KOPT-K1 (cell line): ENCODE results near the gene ANKRD10.
"Not testable (repeated sequence)": the region's sequence is repeated elsewhere in the genome, so short reads cannot be mapped to it uniquely, and the experiment has no call there.

Source experiments
- H3K27ac ChIP-seq: fragments of 200-600 bp; sonication (generic); 2 replicates; pipeline ENCODE4 v1.5.1; 2016; ENCODE audit warnings: antibody characterized with exemption, mild to moderate bottlenecking, low read depth, low read length; ENCODE audit not compliant: poor library complexity, severe bottlenecking
- H3K36me3 ChIP-seq: fragments of 200-600 bp; sonication (generic); 2 replicates; pipeline ENCODE4 v1.5.1; 2017; ENCODE audit warnings: antibody characterized with exemption, mild to moderate bottlenecking, low read length, moderate library complexity; ENCODE audit not compliant: insufficient read depth
- H3K9me3 ChIP-seq: fragments of 200-600 bp; sonication (generic); 2 replicates; pipeline ENCODE4 v1.5.1; 2017; ENCODE audit warnings: antibody characterized with exemption, low read length, mild to moderate bottlenecking; ENCODE audit not compliant: insufficient read depth, poor library complexity, severe bottlenecking

ANKRD10 gene

DNA sequence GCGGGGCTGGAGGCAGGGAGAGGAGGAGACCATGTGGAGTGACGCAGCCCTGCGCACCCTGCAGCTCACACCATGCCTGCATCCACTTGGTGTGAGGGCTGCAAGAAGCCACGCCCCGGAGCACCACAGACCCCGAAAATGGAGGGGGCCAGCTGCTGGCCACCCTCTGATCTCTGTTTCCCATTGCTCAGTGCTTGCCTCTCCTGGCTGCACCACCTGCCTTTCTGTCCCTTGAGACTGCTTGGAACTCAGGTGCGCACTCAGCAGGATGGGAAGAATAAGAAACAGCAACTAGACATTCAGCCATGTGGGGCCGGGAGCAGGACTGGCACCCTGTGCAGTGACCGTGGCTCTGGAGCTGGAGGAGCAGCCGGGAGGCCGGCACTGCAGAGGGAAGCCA is 64.0 kb downstream of the ANKRD10 start:
- Histone ChIP-seq H3K9me3 (peaks cover 5% of the 10 kb centered on the region), H3K27ac (no peak overlapping the region), H3K36me3 (no peaks in the 10 kb centered on the region)

DNA sequence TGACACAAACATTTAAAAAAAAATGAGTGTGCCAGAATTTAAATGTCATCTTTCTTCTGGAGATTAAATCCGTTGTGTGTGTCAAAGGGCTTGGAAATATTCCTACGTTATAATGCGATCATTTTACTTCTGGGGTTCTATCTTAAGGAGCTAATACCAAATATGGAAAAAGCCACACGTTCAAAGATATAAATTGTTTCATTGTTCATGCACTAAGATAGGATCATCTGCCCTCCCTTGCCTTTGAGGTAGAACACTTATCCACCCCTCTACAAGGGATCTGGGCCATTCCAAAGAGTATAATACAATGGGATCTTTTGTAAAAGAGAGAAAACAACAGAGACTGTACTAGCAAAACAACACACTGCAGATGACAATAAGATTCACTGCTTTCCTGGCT is 64.9 kb downstream of the ANKRD10 start:
- H3K27ac ChIP-seq: no peak overlapping the region

DNA sequence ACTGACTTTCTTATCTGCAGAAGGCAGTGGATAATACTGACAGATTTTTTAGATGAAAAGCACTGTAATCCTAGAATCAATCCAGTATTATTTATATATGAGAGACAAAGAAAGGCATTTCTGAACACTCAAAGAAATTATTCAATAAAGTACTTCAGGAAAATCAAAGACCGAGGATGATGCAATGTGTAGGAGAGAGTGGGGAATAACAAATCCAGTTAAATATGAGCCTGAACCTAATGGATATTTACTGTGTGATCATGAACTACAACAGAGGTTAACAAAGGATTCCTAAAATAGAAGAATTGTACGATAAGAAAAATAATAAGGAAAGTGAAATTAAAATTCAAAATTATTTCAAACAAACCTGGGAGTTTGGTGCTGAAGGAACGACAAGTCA is 69.3 kb downstream of the ANKRD10 start:
- H3K27ac ChIP-seq: no peak overlapping the region
- no peaks in the 10 kb centered on the region for H3K36me3 ChIP-seq
- no peaks in the 10 kb centered on the region for H3K9me3 ChIP-seq

More for the DNA sequence above, 64.9 kb downstream of the ANKRD10 start:
- Histone ChIP-seq H3K9me3 (no peaks in the 10 kb centered on the region), H3K36me3 (no peaks in the 10 kb centered on the region)

DNA sequence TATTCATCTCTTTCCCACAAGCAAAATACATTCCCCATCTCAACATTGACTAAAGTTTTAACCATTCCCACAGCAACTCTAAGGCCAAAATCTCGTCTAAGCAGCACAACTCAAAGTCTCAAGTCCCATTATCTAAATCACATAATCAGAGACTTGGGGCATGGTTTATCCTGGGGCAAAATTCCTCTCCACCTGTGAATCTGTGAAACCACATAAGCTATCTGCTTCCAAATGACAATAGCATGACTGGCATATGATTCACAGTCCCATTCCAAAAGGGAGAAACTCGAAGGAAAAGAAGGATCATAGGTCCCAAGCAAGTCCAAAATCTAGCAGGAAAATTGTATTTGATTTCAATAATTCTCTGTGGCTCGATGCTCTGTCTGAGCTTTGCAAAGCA is 73.0 kb downstream of the ANKRD10 start:
- no peak overlapping the region for H3K27ac ChIP-seq
- no peaks in the 10 kb centered on the region for H3K9me3 ChIP-seq
- H3K36me3 ChIP-seq: no peaks in the 10 kb centered on the region

DNA sequence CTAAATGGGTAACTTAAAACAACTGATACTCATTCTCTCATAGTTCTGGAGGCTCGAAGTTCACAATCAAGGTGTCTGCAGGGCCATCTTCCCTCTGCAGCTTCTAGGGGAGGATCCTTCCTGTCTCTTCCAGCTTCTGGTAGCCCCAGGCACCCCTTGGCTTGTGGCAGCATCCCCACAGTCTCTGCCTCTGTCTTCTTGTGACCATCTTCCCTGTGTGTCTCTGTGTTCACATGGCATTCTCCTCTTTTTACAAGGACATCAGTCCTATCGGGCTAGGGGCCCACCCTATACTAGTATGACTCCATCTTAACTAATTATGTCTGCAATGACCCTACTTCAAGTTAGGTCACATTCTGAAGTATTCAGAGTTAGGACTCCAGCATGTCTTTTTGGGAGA is 73.5 kb downstream of the ANKRD10 start:
- H3K9me3 ChIP-seq: no peaks in the 10 kb centered on the region
- no peak overlapping the region for H3K27ac ChIP-seq
- H3K36me3 ChIP-seq: no peaks in the 10 kb centered on the region

DNA sequence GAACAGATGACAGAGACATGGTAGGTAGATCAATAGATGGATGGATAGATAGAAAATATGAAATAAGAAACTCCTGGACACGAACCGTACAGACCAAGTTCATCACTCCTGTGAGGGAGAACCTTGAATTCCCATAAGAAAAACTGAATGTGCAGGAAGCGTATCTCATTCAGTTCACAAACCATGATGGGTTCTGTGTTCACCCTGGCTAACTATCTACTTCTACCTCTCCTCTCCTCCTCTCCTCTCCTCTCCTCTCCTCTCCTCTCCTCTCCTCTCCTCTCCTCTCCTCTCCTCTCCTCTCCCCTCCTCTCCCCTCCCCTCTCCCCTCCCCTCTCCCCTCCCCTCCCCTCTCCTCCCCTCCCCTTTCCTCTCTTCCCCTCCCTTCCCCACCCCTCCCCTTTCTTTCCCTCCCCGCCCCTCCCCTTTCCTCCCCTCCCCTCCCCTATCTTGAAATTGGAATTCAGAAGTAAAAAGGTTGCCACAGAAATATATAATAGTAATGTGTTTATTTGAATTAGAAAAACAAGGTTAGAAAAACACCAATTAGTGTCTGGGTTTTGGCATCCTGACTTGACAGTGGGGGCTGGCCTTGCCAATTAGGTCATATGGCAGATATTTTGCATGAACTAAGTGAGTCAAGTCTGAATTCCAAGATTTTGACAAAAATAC is 75.9 kb downstream of the ANKRD10 start:
- Histone ChIP-seq H3K27ac (no peak overlapping the region), H3K9me3 (no peaks in the 10 kb centered on the region), H3K36me3 (no peaks in the 10 kb centered on the region)

DNA sequence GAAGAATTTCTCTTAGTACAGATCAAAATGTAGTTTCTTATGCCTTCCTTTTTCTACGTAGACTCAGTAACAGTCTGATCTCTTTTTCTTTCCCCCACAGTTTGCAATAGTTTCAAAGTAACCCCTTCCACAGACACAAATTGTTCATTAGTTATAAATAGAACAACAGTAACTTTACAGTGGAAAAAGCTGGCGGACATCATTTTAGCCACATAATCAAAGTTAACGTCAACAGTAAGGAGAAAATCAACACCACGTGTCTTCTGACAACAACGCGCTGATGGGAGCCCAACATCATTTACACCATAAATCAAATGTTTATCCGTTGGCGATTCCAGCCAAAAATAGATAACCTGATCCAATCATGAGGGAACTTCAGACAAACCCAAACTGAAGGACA is 76.8 kb downstream of the ANKRD10 start:
- Histone ChIP-seq H3K27ac (no peak overlapping the region), H3K9me3 (no peaks in the 10 kb centered on the region), H3K36me3 (no peaks in the 10 kb centered on the region)

DNA sequence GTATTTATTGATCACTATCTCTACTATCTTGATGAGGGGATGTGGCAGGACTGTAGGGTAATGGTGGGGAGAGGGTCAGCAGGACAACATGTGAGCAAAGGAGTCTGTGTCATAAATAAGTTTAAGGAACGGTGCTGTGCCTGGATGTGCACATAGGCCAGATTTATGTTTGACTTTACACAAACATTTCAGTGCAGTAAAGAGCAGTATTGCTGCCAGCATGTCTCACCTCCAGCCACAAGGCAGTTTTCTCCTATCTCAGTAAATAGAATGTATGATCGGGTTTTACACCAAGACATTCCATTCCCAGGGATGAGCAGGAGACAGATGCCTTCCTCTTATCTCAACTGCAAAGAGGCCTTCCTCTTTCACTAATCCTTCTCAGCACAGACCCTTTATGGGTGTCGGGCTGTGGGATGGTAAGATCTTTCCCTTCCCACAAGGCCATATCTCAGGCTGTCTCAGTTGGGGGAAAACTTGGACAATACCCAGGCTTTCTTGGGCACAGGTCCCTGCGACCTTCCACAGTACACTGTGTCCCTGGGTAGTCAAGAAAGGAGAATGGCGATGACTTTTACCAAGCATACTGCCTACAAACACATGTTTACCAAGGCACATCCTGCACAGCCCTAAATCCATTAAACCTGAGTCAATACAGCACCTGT is 77.3 kb downstream of the ANKRD10 start:
- not testable (repeated sequence) for H3K36me3 ChIP-seq, H3K9me3 ChIP-seq, H3K27ac ChIP-seq

DNA sequence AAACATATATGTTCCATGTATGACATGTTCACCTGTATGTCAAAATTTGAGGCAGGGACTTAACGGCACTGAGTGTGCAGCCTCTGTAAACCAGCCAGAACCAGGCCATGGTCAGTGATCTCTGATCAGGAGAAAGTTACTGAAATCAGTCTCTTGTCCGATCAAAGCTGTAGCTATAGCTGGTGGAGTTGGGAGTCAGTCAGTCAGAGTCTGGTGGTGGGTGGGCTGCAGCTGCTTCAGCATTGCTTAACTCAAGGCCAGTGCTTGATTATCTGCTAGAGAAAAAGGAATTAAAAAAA is 78.3 kb downstream of the ANKRD10 start:
- Histone ChIP-seq H3K27ac (no peak overlapping the region), H3K9me3 (no peaks in the 10 kb centered on the region), H3K36me3 (no peaks in the 10 kb centered on the region)

DNA sequence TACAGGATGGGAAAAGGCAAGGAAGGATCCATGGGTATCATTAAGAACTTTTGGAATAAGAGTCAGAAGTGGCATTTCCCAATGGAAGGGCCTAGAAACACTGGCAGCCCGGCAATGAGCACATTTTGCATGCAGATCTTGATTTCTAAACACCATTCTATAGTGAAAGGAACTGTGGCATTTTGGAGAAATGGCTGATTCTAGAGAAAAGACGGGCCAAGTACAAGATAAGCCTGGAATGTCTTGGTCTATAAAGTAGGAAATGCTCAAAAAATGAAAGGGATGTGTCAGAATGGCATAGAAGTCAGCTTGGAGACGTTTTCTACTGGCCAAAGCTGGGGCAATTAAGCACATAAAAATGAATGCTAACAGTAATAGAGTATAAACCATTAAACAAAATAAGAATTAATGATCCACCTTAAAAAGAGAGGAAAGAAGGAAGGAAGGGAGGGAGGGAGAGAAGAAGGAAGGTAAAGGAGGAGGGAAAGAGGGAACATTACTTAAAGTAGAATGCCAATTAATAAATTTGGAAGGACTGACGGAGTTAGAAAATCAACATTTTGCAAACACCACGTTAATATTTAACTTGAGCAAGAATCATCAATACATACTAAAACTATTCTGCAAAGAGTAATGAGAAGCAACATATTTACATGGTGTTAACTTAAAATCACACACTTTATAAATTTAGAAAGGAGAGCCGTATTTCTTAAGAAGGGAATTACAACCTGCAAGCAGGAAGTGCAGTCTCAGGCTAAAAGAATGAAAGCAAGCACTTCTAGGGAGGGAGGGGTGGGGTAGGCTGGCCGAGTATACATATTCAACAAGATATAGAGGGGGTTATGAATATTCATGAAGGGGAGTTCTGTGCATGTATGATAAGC is 78.9 kb downstream of the ANKRD10 start:
- H3K27ac ChIP-seq: no peak overlapping the region
- H3K9me3 ChIP-seq: no peaks in the 10 kb centered on the region
- no peaks in the 10 kb centered on the region for H3K36me3 ChIP-seq

DNA sequence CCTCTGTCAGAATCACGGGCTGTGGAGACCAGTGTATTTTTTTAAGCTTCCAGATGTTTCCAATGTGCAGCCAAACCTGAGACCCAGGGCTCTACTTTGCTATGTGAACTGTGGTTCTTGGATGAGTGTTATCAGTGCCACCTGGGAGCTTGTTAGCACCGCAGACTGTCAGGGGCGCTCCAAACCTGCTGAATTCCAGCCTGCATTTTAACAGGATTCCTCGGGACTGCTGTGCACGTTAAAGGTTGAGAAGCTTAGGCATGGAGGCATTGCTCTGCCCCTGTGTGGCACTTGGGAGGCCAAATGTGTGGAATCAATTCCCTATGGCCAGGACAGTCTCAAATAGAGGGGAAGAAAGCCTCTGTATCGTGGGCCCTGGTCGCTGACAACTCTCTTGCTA is 80.3 kb downstream of the ANKRD10 start:
- Histone ChIP-seq H3K27ac (no peak overlapping the region), H3K9me3 (no peaks in the 10 kb centered on the region), H3K36me3 (no peaks in the 10 kb centered on the region)

DNA sequence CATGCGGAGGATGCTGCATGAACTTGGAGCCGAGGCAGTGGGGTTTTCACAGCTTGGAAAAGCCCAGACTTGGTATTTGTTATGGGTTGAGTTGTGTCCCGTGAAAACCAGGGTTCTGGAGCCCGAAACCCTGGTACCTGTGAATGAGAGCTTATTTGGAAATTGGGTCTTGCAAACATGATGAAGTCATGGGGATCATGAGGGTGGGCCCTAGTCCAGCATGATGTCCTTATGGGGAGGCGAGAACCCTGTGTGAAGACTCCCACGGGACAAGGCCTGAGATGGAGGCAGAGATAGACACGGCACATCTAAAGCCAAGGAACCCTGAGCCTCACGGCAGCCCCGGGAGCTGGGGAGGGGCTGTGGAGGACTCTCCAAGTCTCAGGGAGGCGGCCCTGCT is 82.3 kb downstream of the ANKRD10 start:
- Histone ChIP-seq H3K27ac (no peak overlapping the region), H3K36me3 (no peaks in the 10 kb centered on the region), H3K9me3 (no peaks in the 10 kb centered on the region)

DNA sequence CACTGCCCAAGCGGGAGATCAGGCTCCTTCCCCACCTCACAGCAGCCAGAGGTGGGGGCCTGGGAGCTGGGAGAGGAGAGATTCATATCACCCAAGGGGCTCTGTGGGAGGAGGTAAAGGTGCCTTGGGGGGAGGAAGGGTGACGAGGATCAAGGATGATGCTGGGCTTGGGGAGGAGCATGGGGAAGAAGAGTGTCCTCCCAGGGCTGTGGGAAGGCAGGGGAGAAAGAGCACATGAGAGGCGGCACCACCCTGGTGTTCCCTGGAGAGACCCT is 82.7 kb downstream of the ANKRD10 start:
- Histone ChIP-seq H3K9me3 (no peaks in the 10 kb centered on the region), H3K27ac (no peak overlapping the region), H3K36me3 (no peaks in the 10 kb centered on the region)

DNA sequence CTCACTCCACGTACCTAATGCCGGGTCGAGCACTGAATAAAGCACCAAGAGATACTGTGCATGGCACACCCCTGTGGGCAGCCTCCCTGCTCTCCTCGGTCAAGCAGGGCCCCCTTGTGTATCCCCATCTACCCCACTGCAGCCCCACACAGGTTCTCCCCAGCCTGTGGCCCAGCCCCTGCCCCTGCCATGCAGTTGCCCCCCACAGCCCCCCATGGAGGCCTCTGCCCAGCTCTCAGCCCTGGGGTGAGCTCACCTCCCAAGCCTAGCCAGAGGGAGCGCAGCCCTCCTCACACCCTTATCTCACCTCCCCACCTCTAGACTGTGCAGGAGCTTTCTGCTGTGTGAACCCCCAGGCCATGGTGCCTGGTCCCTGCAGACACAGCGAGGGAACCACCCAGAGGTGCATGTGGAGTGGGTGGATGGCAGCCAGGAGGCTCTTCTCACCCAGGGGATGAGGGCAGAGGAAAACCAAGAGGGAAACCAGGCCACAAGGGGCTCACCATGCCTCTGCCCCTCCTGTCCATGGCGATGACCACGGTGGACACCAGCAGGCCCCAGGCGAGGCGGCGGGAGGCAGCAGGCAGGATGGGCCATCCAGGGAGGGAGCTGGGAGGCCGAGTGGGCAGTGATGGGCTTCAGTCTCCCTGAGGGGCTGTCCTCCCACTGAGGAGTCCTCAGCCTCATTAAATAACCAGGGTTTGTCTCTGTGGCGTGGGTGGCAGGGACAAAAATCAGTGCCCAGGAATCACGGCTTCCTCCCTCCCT is 83.2 kb downstream of the ANKRD10 start:
- Histone ChIP-seq H3K9me3 (no peaks in the 10 kb centered on the region), H3K36me3 (no peaks in the 10 kb centered on the region), H3K27ac (no peak overlapping the region)

DNA sequence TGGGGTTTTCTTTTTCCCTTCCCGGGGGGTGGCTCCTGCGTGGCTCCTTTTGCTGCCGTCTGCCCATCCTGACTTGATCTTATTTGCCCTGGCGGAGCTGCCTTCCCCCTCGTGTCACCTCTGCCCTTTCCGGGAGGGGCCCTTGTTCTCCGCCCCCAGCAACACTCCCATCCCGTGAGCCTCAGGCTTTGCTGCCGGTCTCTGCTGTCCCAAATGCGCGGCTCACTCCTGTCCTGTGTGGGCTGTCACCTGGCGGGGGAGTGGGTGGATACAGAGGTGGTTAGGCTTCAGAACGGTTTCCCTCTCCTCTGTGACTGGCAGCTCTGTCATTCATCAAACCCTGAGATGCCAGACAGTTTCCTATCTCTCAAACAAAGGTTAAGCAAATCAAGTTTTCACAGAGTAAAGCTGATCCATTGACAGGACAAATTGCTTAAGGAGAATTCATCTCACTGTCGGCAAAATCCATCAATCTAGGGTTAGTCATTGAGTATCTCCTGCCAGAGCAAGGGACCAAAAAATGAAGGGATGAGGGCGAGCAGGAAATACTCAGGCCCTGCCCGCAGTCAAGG is 84.0 kb downstream of the ANKRD10 start:
- no peak overlapping the region for H3K27ac ChIP-seq
- no peaks in the 10 kb centered on the region for H3K9me3 ChIP-seq
- no peaks in the 10 kb centered on the region for H3K36me3 ChIP-seq
